HCT116 (cell line): Measurements from ENCODE around the gene ADGRG1. TPM values are rescaled to one million over a fixed set of nuclear protein-coding genes. Genes with fewer than 3 reads are reported as not detected.

ENCODE experiments used
- ATAC-seq: fragments of 200-7000 bp; cut with Tn5 transposase; 2 replicates; pipeline ENCODE4 v1.9.1; 2020; ENCODE audit warnings: mild to moderate bottlenecking, moderate library complexity
- BruUV-seq: library from RNA; stranded (reverse); fragments of 400-500 nt; replicated peaks from 2 replicates; lab custom pipeline; 2021; lab: Mats Ljungman, UMichigan
- CTCF ChIA-PET: fragments of 300-600 bp; sonication (Branson Sonifier 250); formaldehyde crosslinking; loops from one replicate; lab custom pipeline; 2021; ENCODE audit warnings: antibody characterized with exemption; lab: Charles Lee
- POLR2A ChIA-PET: fragments of 300-600, 350-600 bp; sonication (Branson Sonifier 250); formaldehyde crosslinking; loops from one replicate; lab custom pipeline; 2021; ENCODE audit warnings: antibody characterized with exemption; lab: Charles Lee
- RAD21 ChIA-PET, 2 experiments: fragments of 300-600 bp; sonication (Branson Sonifier 250); formaldehyde crosslinking; loops; one replicate each; lab custom pipeline; 2023; ENCODE audit warnings: low total read pairs in 2 of 2; ENCODE audit not compliant: uncharacterized antibody in 2 of 2, unreplicated experiment in 2 of 2, low non-redundant PET in 1 of 2; lab: Charles Lee
- DNase-seq: peaks from one replicate; pipeline ENCODE4 v3.0.0-alpha.2; 2010; ENCODE audit warnings: low read depth, low spot score
- H2AFZ ChIP-seq: fragments of 200-600 bp; shearing (Covaris generic), sonication (generic); 2 replicates; pipeline ENCODE4 v1.6.1; 2017; ENCODE audit warnings: low read depth, mixed run types, mixed read lengths, antibody characterized with exemption, low read length; ENCODE audit not compliant: poor library complexity, severe bottlenecking
- H3K27ac ChIP-seq: 2 replicates; pipeline ENCODE4 v1.5.1; 2012; ENCODE audit warnings: low read depth, low read length
- H3K27me3 ChIP-seq: fragments of 200-600 bp; sonication (generic); 2 replicates; pipeline ENCODE4 v1.6.1; 2016; ENCODE audit warnings: mixed run types, low read length, mixed read lengths; ENCODE audit not compliant: insufficient read depth
- H3K36me3 ChIP-seq, 2 experiments: fragments of 200-500 bp in 1 of 2; fragments of 200-600 bp in 1 of 2; sonication (Bioruptor generic) in 1 of 2; sonication (generic) in 1 of 2; 2 replicates each; pipeline versions ENCODE4 v1.5.1 to v1.6.1; 2014 to 2016; ENCODE audit warnings: low read length in 2 of 2, inconsistent platforms in 1 of 2, mixed read lengths in 1 of 2, mixed run types in 1 of 2; ENCODE audit not compliant: insufficient read depth in 2 of 2, control insufficient read depth in 1 of 2
- H3K4me1 ChIP-seq, 2 experiments: fragments of 200-600 bp in 1 of 2; sonication (generic) in 1 of 2; 2 replicates each; pipeline versions ENCODE4 v1.5.1 to v1.6.1; 2012 to 2017; ENCODE audit warnings: low read length in 2 of 2, inconsistent platforms in 1 of 2, mild to moderate bottlenecking in 1 of 2, mixed read lengths in 1 of 2, mixed run types in 1 of 2, moderate library complexity in 1 of 2; ENCODE audit not compliant: insufficient read depth in 2 of 2, control insufficient read depth in 1 of 2
- H3K4me2 ChIP-seq: fragments of 200-600 bp; sonication (generic); 2 replicates; pipeline ENCODE4 v1.6.1; 2017; ENCODE audit warnings: mixed run types, low read length, mixed read lengths
- H3K4me3 ChIP-seq, 2 experiments: fragments of 200-600 bp in 1 of 2; sonication (generic) in 1 of 2; replicated peaks in 1 of 2; 2 replicates each; pipeline ENCODE4 v1.5.1; 2011 to 2016; ENCODE audit warnings: low read length in 2 of 2, control low read depth in 1 of 2, low read depth in 1 of 2, mild to moderate bottlenecking in 1 of 2, mixed read lengths in 1 of 2, mixed run types in 1 of 2
- H3K79me2 ChIP-seq: fragments of 200-600 bp; sonication (generic); 2 replicates; pipeline ENCODE4 v1.6.1; 2017; ENCODE audit warnings: mild to moderate bottlenecking, mixed run types, low read length, moderate library complexity, mixed read lengths; ENCODE audit not compliant: insufficient read depth
- H3K9ac ChIP-seq: fragments of 200-600 bp; sonication (generic); 2 replicates; pipeline ENCODE4 v1.6.1; 2016; ENCODE audit warnings: low read length, mixed read lengths
- H3K9me2 ChIP-seq: fragments of 200-600 bp; sonication (generic), shearing (Covaris generic); 2 replicates; pipeline ENCODE4 v1.6.1; 2017; ENCODE audit warnings: mixed run types, mild to moderate bottlenecking, moderate library complexity; ENCODE audit not compliant: insufficient read depth
- H3K9me3 ChIP-seq, 2 experiments: fragments of 200-500 bp in 1 of 2; fragments of 200-600 bp in 1 of 2; sonication (Bioruptor generic) in 1 of 2; sonication (generic) in 1 of 2; 2 replicates each; pipeline ENCODE4 v1.6.1; 2014 to 2017; ENCODE audit warnings: low read length in 2 of 2, mixed read lengths in 2 of 2, inconsistent platforms in 1 of 2, low read depth in 1 of 2, mild to moderate bottlenecking in 1 of 2, mixed run types in 1 of 2, moderate library complexity in 1 of 2; ENCODE audit not compliant: control insufficient read depth in 1 of 2, insufficient read depth in 1 of 2
- H4K20me1 ChIP-seq: fragments of 200-600 bp; sonication (generic), shearing (Covaris generic); 2 replicates; pipeline ENCODE4 v1.6.1; 2017; ENCODE audit warnings: mixed run types, mild to moderate bottlenecking, moderate library complexity; ENCODE audit not compliant: insufficient read depth
- CBX3 ChIP-seq: IDR thresholded peaks from 2 replicates; pipeline ENCODE4 v1.6.1; 2012; ENCODE audit warnings: low read depth
- CEBPB ChIP-seq: IDR thresholded peaks from 2 replicates; pipeline ENCODE4 v1.6.1; 2012; ENCODE audit warnings: low read depth
- EGR1 ChIP-seq: IDR thresholded peaks from 2 replicates; pipeline ENCODE4 v1.6.1; 2012; ENCODE audit warnings: low read depth
- ELF1 ChIP-seq: IDR thresholded peaks from 2 replicates; pipeline ENCODE4 v1.6.1; 2012; ENCODE audit warnings: low read depth, borderline replicate concordance
- EZH2 ChIP-seq: fragments of 200-600 bp; sonication (generic); IDR thresholded peaks from 2 replicates; pipeline ENCODE4 v1.6.1; 2017; ENCODE audit warnings: antibody characterized with exemption, mixed run types
- EZH2phosphoT487 ChIP-seq: fragments of 200-600 bp; IDR thresholded peaks from 2 replicates; pipeline ENCODE4 v1.6.1; 2018; ENCODE audit warnings: antibody characterized with exemption, borderline replicate concordance
- FOSL1 ChIP-seq: IDR thresholded peaks from 2 replicates; pipeline ENCODE4 v1.6.1; 2012; ENCODE audit warnings: low read depth
- JUND ChIP-seq: IDR thresholded peaks from 2 replicates; pipeline ENCODE4 v1.6.1; 2012
- POLR2A ChIP-seq: IDR thresholded peaks from 2 replicates; pipeline ENCODE4 v1.7.0; 2011; ENCODE audit warnings: borderline replicate concordance; ENCODE audit not compliant: insufficient read depth, insufficient read length; ENCODE audit errors: extremely low read depth
- POLR2AphosphoS5 ChIP-seq: IDR thresholded peaks from 2 replicates; pipeline ENCODE4 v1.6.1; 2011; ENCODE audit warnings: mild to moderate bottlenecking, low read depth, low read length, moderate library complexity
- RAD21 ChIP-seq: IDR thresholded peaks from 2 replicates; pipeline ENCODE4 v1.6.1; 2012; ENCODE audit warnings: low read depth, mild to moderate bottlenecking
- SIN3A ChIP-seq: IDR thresholded peaks from 2 replicates; pipeline ENCODE4 v1.6.1; 2012; ENCODE audit warnings: low read depth
- SP1 ChIP-seq: IDR thresholded peaks from 2 replicates; pipeline ENCODE4 v1.6.1; 2012; ENCODE audit warnings: low read depth
- SRF ChIP-seq: IDR thresholded peaks from 2 replicates; pipeline ENCODE4 v1.6.1; 2012; ENCODE audit warnings: low read depth
- TCF7L2 ChIP-seq: IDR thresholded peaks from 2 replicates; pipeline ENCODE4 v1.7.0; 2011; ENCODE audit warnings: borderline replicate concordance, inconsistent platforms; ENCODE audit not compliant: insufficient read depth, insufficient read length; ENCODE audit errors: extremely low read depth
- ZBTB33 ChIP-seq: IDR thresholded peaks from 2 replicates; pipeline ENCODE4 v1.6.1; 2011; ENCODE audit warnings: mild to moderate bottlenecking, low read length, moderate library complexity; ENCODE audit not compliant: insufficient replicate concordance; ENCODE audit errors: extremely low read depth
- ZFX ChIP-seq: fragments of 450-650 bp; IDR thresholded peaks from 2 replicates; pipeline ENCODE4 v1.6.1; 2017
- ZNF274 ChIP-seq: fragments of 200-500 bp; sonication (Bioruptor generic); IDR thresholded peaks from 2 replicates; pipeline ENCODE4 v1.6.1; 2014; ENCODE audit warnings: mild to moderate bottlenecking, low read depth, low read length, inconsistent platforms
- intact Hi-C: fragments of 100-400 bp; cut with micrococcal nuclease; formaldehyde crosslinking; loops from 2 replicates; pipeline ENCODE4 v1.10.0; 2022
- total RNA-seq: library from RNA; stranded (reverse); gene quantifications from one replicate; pipeline ENCODE4 v1.2.1, GENCODE V29; 2021; ENCODE audit not compliant: unreplicated experiment
- TF ChIP-seq, protein P1 (sequence below): IDR thresholded peaks from 2 replicates; pipeline ENCODE4 v1.6.1; 2012
- TF ChIP-seq, protein P2 (sequence below): IDR thresholded peaks from 2 replicates; pipeline ENCODE4 v1.6.1; 2012

ADGRG1 gene
- total RNA-seq, 1 experiment from 2014 or later, result 36.4 TPM

GRCh38 chr16:57679016-57679415 is 50.6 kb downstream of the ADGRG1 start:
- Histone ChIP-seq H3K4me1 (peaks cover 0 to 7% of the 10 kb centered on the region in 2 experiments; a peak in 1 of 4 replicates), H3K9ac (no peak overlapping the region), H3K4me3 (no peak overlapping the region), H3K27me3 (no peaks in the 10 kb centered on the region; the same call in 1 of the 2 replicates), H3K27ac (no peak overlapping the region), H3K9me3 (no peaks in the 10 kb centered on the region), H4K20me1 (no peaks in the 10 kb centered on the region), H3K4me2 (no peak overlapping the region), H2AFZ (no peak overlapping the region), H3K79me2 (no peaks in the 10 kb centered on the region), H3K9me2 (no peaks in the 10 kb centered on the region)
- CTCF ChIA-PET, result no interaction called here
- POLR2A ChIA-PET, result no interaction called here
- DNase-seq (no peak), ATAC-seq (no peak)
- BruUV-seq, result no TSS peak
- intact Hi-C loops, result no loop called here
- RAD21 ChIA-PET, result no interaction called here
- no peak for TF ChIP-seq SIN3A
- no peak for TF ChIP-seq CEBPB
- TF ChIP-seq, protein P1, sequence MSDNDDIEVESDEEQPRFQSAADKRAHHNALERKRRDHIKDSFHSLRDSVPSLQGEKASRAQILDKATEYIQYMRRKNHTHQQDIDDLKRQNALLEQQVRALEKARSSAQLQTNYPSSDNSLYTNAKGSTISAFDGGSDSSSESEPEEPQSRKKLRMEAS, result no peak
- TF ChIP-seq CBX3, result no peak
- TF ChIP-seq RAD21, result no peak
- TF ChIP-seq POLR2A, result no peak
- TF ChIP-seq ZNF274, result no peak
- TF ChIP-seq, protein P2, sequence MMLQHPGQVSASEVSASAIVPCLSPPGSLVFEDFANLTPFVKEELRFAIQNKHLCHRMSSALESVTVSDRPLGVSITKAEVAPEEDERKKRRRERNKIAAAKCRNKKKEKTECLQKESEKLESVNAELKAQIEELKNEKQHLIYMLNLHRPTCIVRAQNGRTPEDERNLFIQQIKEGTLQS, result no peak
- no peak for TF ChIP-seq ELF1
- no peak for TF ChIP-seq ZFX
- TF ChIP-seq POLR2AphosphoS5, result no peak
- no peak for TF ChIP-seq SRF
- no peak for TF ChIP-seq EZH2
- TF ChIP-seq ZBTB33, result no peak
- no peak for TF ChIP-seq JUND
- TF ChIP-seq EZH2phosphoT487, result no peak
- TF ChIP-seq SP1, result no peak
- TF ChIP-seq EGR1, result no peak
- no peak for TF ChIP-seq TCF7L2
- no peak for TF ChIP-seq FOSL1
- TF ChIP-seq, all 23 proteins: peak for 0
- no peaks in the 10 kb centered on the region for H3K36me3 ChIP-seq
